Transverse colon (tissue), 4 donors: ENCODE results near the gene SLC17A8. TPM values are rescaled to one million over a fixed set of nuclear protein-coding genes. Genes with fewer than 3 reads are reported as not detected.
"Not testable (repeated sequence)": the region's sequence is repeated elsewhere in the genome, so short reads cannot be mapped to it uniquely, and the experiment has no call there.

Experiments used
- DNase-seq: peaks from one replicate; pipeline ENCODE4 v3.0.0-alpha.2; 2019
- H3K27ac ChIP-seq, 4 donors: fragments of 200-600 bp; sonication (generic); 2 replicates each; pipeline ENCODE4 v1.5.1; 2016 to 2018; ENCODE audit warnings: inconsistent platforms in 4 of 4
- H3K27me3 ChIP-seq: fragments of 200-600 bp; sonication (generic); 2 replicates; pipeline ENCODE4 v1.5.1; 2017; ENCODE audit warnings: inconsistent platforms
- H3K36me3 ChIP-seq, 4 donors: fragments of 200-600 bp; sonication (generic); 2 replicates each; pipeline ENCODE4 v1.5.1; 2017 to 2019; ENCODE audit warnings: inconsistent platforms in 4 of 4
- H3K4me1 ChIP-seq, 4 donors: fragments of 200-600 bp; sonication (generic); 2 replicates each; pipeline ENCODE4 v1.5.1; 2017 to 2020; ENCODE audit warnings: inconsistent platforms in 4 of 4
- H3K4me3 ChIP-seq, 4 donors: fragments of 200-600 bp; sonication (generic); 1 replicate in 1 of 4; 2 replicates in 3 of 4; pipeline versions ENCODE4 v1.5.1 to v1.6.1; 2017 to 2019; ENCODE audit warnings: inconsistent platforms in 4 of 4
- H3K9me3 ChIP-seq, 2 donors: fragments of 200-600 bp; sonication (generic); 2 replicates each; pipeline ENCODE4 v1.5.1; 2017 to 2019; ENCODE audit warnings: inconsistent platforms in 2 of 2
- CTCF ChIP-seq, 5 experiments: fragments of 200-600 bp in 3 of 5; fragments of 450-650 bp in 2 of 5; sonication (generic) in 3 of 5; IDR thresholded peaks; 1 replicate in 2 of 5; 2 replicates in 3 of 5; pipeline ENCODE4 v1.5.1; 2016 to 2017; ENCODE audit warnings: antibody characterized with exemption in 5 of 5, inconsistent platforms in 3 of 5, mild to moderate bottlenecking in 2 of 5, moderate library complexity in 1 of 5
- EP300 ChIP-seq: sonication (generic); formaldehyde crosslinking; IDR thresholded peaks from one replicate; pipeline ENCODE4 v1.6.1; 2017; ENCODE audit warnings: antibody characterized with exemption, low read depth
- POLR2A ChIP-seq: fragments of 450-650 bp; IDR thresholded peaks from one replicate; pipeline ENCODE4 v1.6.1; 2016; ENCODE audit warnings: antibody characterized with exemption, mild to moderate bottlenecking, moderate library complexity
- POLR2AphosphoS5 ChIP-seq, 3 donors: sonication (generic); formaldehyde crosslinking; IDR thresholded peaks; one replicate each; pipeline ENCODE4 v1.6.1; 2016; ENCODE audit warnings: antibody characterized with exemption in 3 of 3
- WGBS, 2 donors: methylation state at CpG; one replicate each; pipeline ENCODE4 v1.1.5; 2018; ENCODE audit warnings: low coverage in 1 of 2; 5-methylcytosine and 5-hydroxymethylcytosine counted together
- in situ Hi-C, 4 donors: fragments of 200-750 bp; cut with MboI; loops; one replicate each; pipeline versions ENCODE4 v1.15.0 to v1.15.1; 2017; ENCODE audit warnings: low sequenced_read_pairs in 3 of 4, low pct_ligation_motif_present in 1 of 4, low pct_unique_long_range_greater_than_20kb in 1 of 4
- intact Hi-C: fragments of 100-400 bp; cut with DNase I; formaldehyde crosslinking; loops from one replicate; pipeline ENCODE4 v1.15.1; 2023; ENCODE audit warnings: low total_unique reads
- total RNA-seq, 4 donors: library from RNA; depleted of rRNA; stranded (reverse); fragments of >200 nt; gene quantifications; one replicate each; pipeline ENCODE4 v1.1.0, GENCODE V29; 2016

Gene SLC17A8
- 10 to 100 TPM in 1 of 4 donors, 1 to 10 TPM in 3; 5.4 to 21.8 (median 7.5) TPM for total RNA-seq

DNA sequence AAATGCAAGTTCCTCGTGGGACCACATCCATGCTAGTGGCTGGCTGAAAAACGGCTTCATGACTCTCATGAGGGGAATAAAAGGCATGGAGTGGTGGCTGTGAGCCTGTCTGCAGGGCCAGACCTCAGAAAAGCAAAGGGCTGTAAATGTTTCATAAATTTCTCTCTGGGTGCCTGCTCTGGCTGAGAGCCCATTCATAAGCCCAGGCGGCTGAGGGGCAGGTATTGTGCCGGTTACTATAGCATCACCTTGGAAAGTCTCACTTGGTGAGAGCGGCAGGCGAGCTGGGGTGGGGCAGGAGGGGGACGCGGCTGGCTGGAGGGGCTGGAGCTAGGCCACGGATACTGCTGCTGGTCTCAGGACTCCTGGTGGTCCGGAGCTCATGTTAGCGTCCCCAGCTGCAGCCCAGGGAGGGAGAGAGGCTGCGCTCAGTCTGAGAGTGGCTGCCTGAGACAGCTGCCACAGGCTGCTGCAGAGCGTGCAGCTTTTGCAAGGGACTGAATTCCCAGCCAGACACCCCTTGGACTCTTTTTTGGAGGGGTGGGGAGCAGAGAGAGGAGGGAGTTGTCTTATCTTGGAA lies at the start of gene SLC17A8:
SLC17A8 (plus strand) TSS at position 431 of the 580 bp plus-strand sequence. CDS start 318 bp downstream, outside the sequence.
- no peaks in the 10 kb centered on the region for H3K27me3 ChIP-seq
- intact Hi-C loops: no loop called here
- H3K27ac ChIP-seq: no peak within 1 kb of the TSS
- in situ Hi-C loops: loop anchor here in 3 of 4 donors (25.0 kb wide), 1 partner anchor 381 kb away; no protein-coding TSS in a partner anchor
- no peaks in the 10 kb centered on the region for H3K9me3 ChIP-seq
- TF ChIP-seq POLR2AphosphoS5 (IDR thresholded peaks at IDR 0.05) (no peak), EP300 (no peak), POLR2A (no peak), CTCF (IDR thresholded peaks at IDR 0.05) (no peak)
- peak; percentile 13 for DNase-seq
- WGBS, 2 donors: 9% methylated on average over 13 of the region's 13 CpGs; no CpG with 5 or more reads in 1 of the 2 donors
- H3K4me3 ChIP-seq: no peak within 1 kb of the TSS
- peaks cover 0 to 7% (median 0%) of the 10 kb centered on the region in 4 donors for H3K4me1 ChIP-seq
- H3K36me3 ChIP-seq: no peaks in the 10 kb centered on the region

GRCh38 chr12:100308138-100308537 lies 48.7 kb upstream of the SLC17A8 start:
- H3K4me1 ChIP-seq, H3K4me3 ChIP-seq, in situ Hi-C loops, DNase-seq, H3K27ac ChIP-seq, H3K9me3 ChIP-seq, H3K27me3 ChIP-seq, intact Hi-C loops: not testable (repeated sequence)
- WGBS, 2 donors: 93 to 100% methylated on average over 3 to 5 of the region's 5 CpGs
- H3K36me3 ChIP-seq: peaks cover 0 to 49% (median 15%) of the 10 kb centered on the region in 4 donors

GRCh38 chr12:100311317-100311716 lies 45.6 kb upstream of the SLC17A8 start:
- 87 to 100% methylated on average over 1 of the region's 1 CpG for WGBS, 2 donors
- intact Hi-C loops (no loop called here), in situ Hi-C loops (no loop called here)
- Histone ChIP-seq H3K27me3 (no peaks in the 10 kb centered on the region), H3K4me3 (no peak overlapping the region), H3K9me3 (no peaks in the 10 kb centered on the region), H3K36me3 (peaks cover 0 to 46% (median 13%) of the 10 kb centered on the region in 4 donors), H3K4me1 (no peaks in the 10 kb centered on the region), H3K27ac (no peak overlapping the region)
- no peak for DNase-seq
- TF ChIP-seq POLR2AphosphoS5 (IDR thresholded peaks at IDR 0.05): no peak
- TF ChIP-seq POLR2A: no peak
- TF ChIP-seq CTCF (IDR thresholded peaks at IDR 0.05): no peak
- no peak for TF ChIP-seq EP300

DNA sequence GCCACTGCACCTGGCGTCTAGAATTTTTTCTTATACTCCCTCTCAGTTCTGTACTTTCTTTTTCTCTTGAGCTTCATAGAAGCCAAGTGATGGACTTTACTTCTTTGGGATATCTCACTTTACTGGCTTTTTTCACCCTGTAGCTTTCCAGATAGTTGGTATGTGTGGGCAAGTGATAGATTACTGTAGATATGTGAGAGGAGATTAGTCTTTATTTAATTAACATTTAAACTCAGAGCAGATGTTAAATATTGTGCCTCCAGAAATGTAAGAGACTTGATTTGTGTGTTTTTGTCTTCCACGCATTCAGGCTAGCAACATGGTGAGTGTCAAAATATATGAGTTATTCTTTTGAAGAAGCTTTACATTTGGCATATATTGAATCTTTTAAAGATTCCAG lies 39.5 kb upstream of the SLC17A8 start:
- no peak overlapping the region for H3K4me3 ChIP-seq
- 94 to 96% methylated on average over 2 of the region's 2 CpGs for WGBS, 2 donors

More for the DNA sequence above, 39.5 kb upstream of the SLC17A8 start:
- TF ChIP-seq POLR2A (no peak), EP300 (no peak), CTCF (IDR thresholded peaks at IDR 0.05) (no peak), POLR2AphosphoS5 (IDR thresholded peaks at IDR 0.05) (no peak)
- no peak for DNase-seq
- in situ Hi-C loops: no loop called here
- Histone ChIP-seq H3K9me3 (no peaks in the 10 kb centered on the region), H3K36me3 (peaks cover 0 to 51% (median 18%) of the 10 kb centered on the region in 4 donors), H3K27ac (no peak overlapping the region), H3K4me1 (no peaks in the 10 kb centered on the region), H3K27me3 (no peaks in the 10 kb centered on the region)
- intact Hi-C loops: no loop called here
